Stimulated activated CD8-positive, alpha-beta memory T cell treated with anti-CD3 and anti-CD28 coated beads, Interleukin-15, amount 100 ng/mL, for 1 hour (primary cell): Measurements from ENCODE around the gene KCNK4.

Source experiments
- DNase-seq: peaks from one replicate; pipeline ENCODE4 v3.0.0-alpha.2; 2020; ENCODE audit warnings: low read depth

The KCNK4 gene

GRCh38 chr11:64290352-64291261 is 495 bp upstream of the KCNK4 start:
- no peak for DNase-seq

GRCh38 chr11:64291752-64292459 is 804 bp downstream of the KCNK4 start:
- no peak for DNase-seq

- no peak for DNase-seq
These were observed 1.6 kb downstream of the KCNK4 start for GRCh38 chr11:64292460-64293254.

- no peak for DNase-seq
These were observed 3.7 kb downstream of the KCNK4 start for GRCh38 chr11:64294774-64295173.

- DNase-seq: no peak
These were observed 4.7 kb downstream of the KCNK4 start for GRCh38 chr11:64295760-64296159.

GRCh38 chr11:64296236-64296635 is 5.1 kb downstream of the KCNK4 start:
- no peak for DNase-seq

GRCh38 chr11:64296830-64297698 is 6.0 kb downstream of the KCNK4 start:
- no peak for DNase-seq

GRCh38 chr11:64297699-64298358 is 6.7 kb downstream of the KCNK4 start:
- no peak for DNase-seq

- DNase-seq: no peak
These were observed 8.1 kb downstream of the KCNK4 start for GRCh38 chr11:64298966-64299846.

GRCh38 chr11:64299847-64300648 is 8.9 kb downstream of the KCNK4 start, which contains the start of gene CATSPERZ:
Gene CATSPERZ (plus strand): TSS chr11:64300358. CDS start chr11:64300411, 53 bp downstream.
- DNase-seq: no peak

GRCh38 chr11:64303109-64304031 is 12.3 kb downstream of the KCNK4 start:
- DNase-seq: no peak

- no peak for DNase-seq
These were observed 12.9 kb downstream of the KCNK4 start for GRCh38 chr11:64304032-64304315.

GRCh38 chr11:64304316-64305072 is 13.4 kb downstream of the KCNK4 start:
- peak; percentile 96 for DNase-seq

- peak; percentile 98 for DNase-seq
These were observed 14.1 kb downstream of the KCNK4 start, which contains the start of gene ESRRA for GRCh38 chr11:64305075-64305690. Gene ESRRA (plus strand): TSS chr11:64305524. CDS start chr11:64307180, 1,656 bp downstream.

GRCh38 chr11:64305691-64306562 is 14.8 kb downstream of the KCNK4 start:
- no peak for DNase-seq

- DNase-seq: no peak
These were observed 15.4 kb downstream of the KCNK4 start for GRCh38 chr11:64306563-64306875.
